Astrocyte of the spinal cord (primary cell): Measurements from ENCODE around the gene MYADML2.

Experiments used
- DNase-seq: peaks from one replicate; pipeline ENCODE4 v3.0.0; 2011; ENCODE audit warnings: low read depth, low spot score
- H3K4me3 ChIP-seq: 2 replicates; pipeline ENCODE4 v1.5.1; 2011; ENCODE audit warnings: low read depth, mild to moderate bottlenecking, low read length, moderate library complexity
- CTCF ChIP-seq: IDR thresholded peaks from 2 replicates; pipeline ENCODE4 v1.5.1; 2012; ENCODE audit warnings: low read depth, mild to moderate bottlenecking, low read length, inconsistent platforms
- in situ Hi-C: cut with HindIII; loops from 2 replicates; pipeline ENCODE4 v1.10.0; 2017; ENCODE audit warnings: low sequenced_read_pairs

Gene MYADML2

GRCh38 chr17:81926451-81927151 is 20.4 kb downstream of the MYADML2 start:
- TF ChIP-seq CTCF = no peak
- DNase-seq = peak; percentile 72
- peak overlapping the region; percentile 76 for H3K4me3 ChIP-seq
- in situ Hi-C loops = no loop called here

GRCh38 chr17:81925860-81926450 is 21.1 kb downstream of the MYADML2 start:
- peak overlapping the region; percentile 76 for H3K4me3 ChIP-seq
- DNase-seq = no peak
- no peak for TF ChIP-seq CTCF
- in situ Hi-C loops = no loop called here

GRCh38 chr17:81924557-81925532 is 22.2 kb downstream of the MYADML2 start:
- no peak for TF ChIP-seq CTCF
- DNase-seq = no peak
- no peak overlapping the region for H3K4me3 ChIP-seq
- in situ Hi-C loops = no loop called here

- in situ Hi-C loops = no loop called here
- TF ChIP-seq CTCF = no peak
- DNase-seq = peak; percentile 75
- H3K4me3 ChIP-seq = peak overlapping the region; percentile 35
Measured at GRCh38 chr17:81923302-81924260, 23.5 kb downstream of the MYADML2 start.

DNA sequence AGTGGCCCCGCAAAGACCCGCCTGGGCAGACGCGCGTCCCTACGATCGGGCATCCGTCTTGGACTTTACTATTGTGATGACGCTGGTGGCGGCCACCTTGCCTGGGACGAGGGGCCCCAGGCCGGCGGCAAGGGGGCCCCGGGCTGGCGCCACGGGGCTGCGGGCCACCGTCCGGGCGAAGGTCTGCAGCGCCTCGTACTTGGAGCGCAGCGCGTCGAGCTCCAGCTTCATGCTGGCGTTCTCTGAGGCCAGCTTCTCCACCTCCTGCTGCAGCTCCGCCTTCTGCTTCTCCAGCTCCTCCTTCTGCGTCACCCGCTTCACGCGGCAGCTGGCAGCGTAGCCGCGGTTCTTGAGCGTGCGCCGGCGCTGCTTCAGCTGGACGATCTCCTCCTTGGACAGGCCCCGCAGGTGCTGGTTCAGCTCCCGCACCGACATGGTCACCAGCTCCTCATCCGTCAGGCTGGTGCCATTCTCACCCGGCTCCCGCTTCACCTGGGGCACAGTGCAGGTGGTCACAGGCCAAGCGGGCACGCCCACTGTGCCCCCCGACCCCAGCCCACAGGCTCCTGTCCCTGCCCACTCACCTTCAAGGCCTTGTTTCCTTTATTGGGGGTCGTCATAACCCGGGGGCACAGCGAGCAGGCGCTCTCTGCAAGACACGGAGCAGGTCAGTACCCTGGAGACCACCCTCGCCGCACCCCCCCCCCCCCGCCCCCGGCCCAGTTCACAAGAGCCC is 24.3 kb downstream of the MYADML2 start:
- in situ Hi-C loops = no loop called here
- peak overlapping the region; percentile 35 for H3K4me3 ChIP-seq
- DNase-seq = no peak
- no peak for TF ChIP-seq CTCF
